Neural progenitor cell (in vitro differentiated cells): ENCODE results near the gene ZBTB46. TPM values are rescaled to one million over a fixed set of nuclear protein-coding genes. Genes with fewer than 3 reads are reported as not detected.

Experiments used
- DNase-seq: peaks from one replicate; pipeline ENCODE4 v3.0.0-alpha.2; 2016; ENCODE audit warnings: low spot score
- H2AFZ ChIP-seq: fragments of 200-600 bp; sonication (generic); replicated peaks from 2 replicates; pipeline ENCODE4 v1.6.1; 2016; ENCODE audit warnings: antibody characterized with exemption
- H3F3A ChIP-seq: fragments of 200-600 bp; sonication (generic); 2 replicates; pipeline ENCODE4 v1.6.1; 2016; ENCODE audit warnings: antibody characterized with exemption, low read depth
- H3K27ac ChIP-seq: fragments of 200-600 bp; sonication (generic); 2 replicates; pipeline ENCODE4 v1.5.1; 2016; ENCODE audit warnings: mild to moderate bottlenecking
- H3K27me3 ChIP-seq: fragments of 200-600 bp; sonication (generic); 2 replicates; pipeline ENCODE4 v1.6.1; 2016; ENCODE audit warnings: mild to moderate bottlenecking, moderate library complexity
- H3K36me3 ChIP-seq: fragments of 200-600 bp; sonication (generic); 2 replicates; pipeline ENCODE4 v1.5.1; 2016
- H3K4me1 ChIP-seq: fragments of 200-600 bp; sonication (generic); 2 replicates; pipeline ENCODE4 v1.6.1; 2016; ENCODE audit warnings: mixed run types
- H3K4me2 ChIP-seq: fragments of 200-600 bp; sonication (generic); 2 replicates; pipeline ENCODE4 v1.6.1; 2016
- H3K4me3 ChIP-seq: fragments of 200-600 bp; sonication (generic); 2 replicates; pipeline ENCODE4 v1.5.1; 2016
- H3K79me2 ChIP-seq: fragments of 200-600 bp; sonication (generic); 2 replicates; pipeline ENCODE4 v1.6.1; 2016; ENCODE audit warnings: low read depth
- H3K9ac ChIP-seq: fragments of 200-600 bp; sonication (generic); 2 replicates; pipeline ENCODE4 v1.6.1; 2016
- H3K9me3 ChIP-seq: fragments of 200-600 bp; sonication (generic); 2 replicates; pipeline ENCODE4 v1.5.1; 2016; ENCODE audit warnings: low read depth
- H4K20me1 ChIP-seq: fragments of 200-600 bp; sonication (generic); 2 replicates; pipeline ENCODE4 v1.6.1; 2016; ENCODE audit warnings: low read depth
- H3K27ac Mint-ChIP-seq: 3 replicates; pipeline ENCODE4 v1.8.0; 2021; ENCODE audit warnings: mixed read lengths
- H3K27me3 Mint-ChIP-seq: 2 replicates; pipeline ENCODE4 v1.8.0; 2022; ENCODE audit warnings: low read depth, mild to moderate bottlenecking, inconsistent platforms, moderate library complexity, mixed read lengths; ENCODE audit not compliant: insufficient read depth
- H3K36me3 Mint-ChIP-seq: 3 replicates; pipeline ENCODE4 v1.8.0; 2021; ENCODE audit warnings: mixed read lengths
- H3K4me1 Mint-ChIP-seq: 3 replicates; pipeline ENCODE4 v1.8.0; 2021; ENCODE audit warnings: mixed read lengths
- H3K4me3 Mint-ChIP-seq: 3 replicates; pipeline ENCODE4 v1.8.0; 2021; ENCODE audit warnings: mild to moderate bottlenecking, moderate library complexity, mixed read lengths
- H3K9me3 Mint-ChIP-seq: 3 replicates; pipeline ENCODE4 v1.8.0; 2020; ENCODE audit warnings: mixed read lengths
- CTCF ChIP-seq: fragments of 200-600 bp; sonication (generic); IDR thresholded peaks from 2 replicates; pipeline ENCODE4 v1.5.1; 2017; ENCODE audit warnings: antibody characterized with exemption, mild to moderate bottlenecking
- EZH2 ChIP-seq: fragments of 200-600 bp; sonication (generic); IDR thresholded peaks from 2 replicates; pipeline ENCODE4 v1.6.1; 2017; ENCODE audit warnings: antibody characterized with exemption, mild to moderate bottlenecking, moderate library complexity
- EZH2phosphoT487 ChIP-seq: fragments of 200-600 bp; sonication (generic); IDR thresholded peaks from 2 replicates; pipeline ENCODE4 v1.6.1; 2017; ENCODE audit warnings: antibody characterized with exemption
- total RNA-seq: library from RNA; depleted of rRNA; stranded (reverse); fragments of >200 nt; gene quantifications from 2 replicates; pipeline ENCODE4 v1.2.3, GENCODE V29; 2015; ENCODE audit warnings: low replicate concordance

Gene ZBTB46
- total RNA-seq, 1 donor from 2014 or later = 8.1 TPM

GRCh38 chr20:63795178-63795830, 35.8 kb downstream of the ZBTB46 start:
- H3K4me1 ChIP-seq = no peaks in the 10 kb centered on the region
- no peak overlapping the region for H3K27ac Mint-ChIP-seq

GRCh38 chr20:63794614-63795013, 36.5 kb downstream of the ZBTB46 start:
- no peaks in the 10 kb centered on the region for H3K27me3 ChIP-seq
- no peak overlapping the region for H3K4me2 ChIP-seq
- H3K4me1 ChIP-seq = no peaks in the 10 kb centered on the region
- peaks cover 2% of the 10 kb centered on the region for H3K27me3 Mint-ChIP-seq
- H4K20me1 ChIP-seq = no peaks in the 10 kb centered on the region
- no peak overlapping the region for H2AFZ ChIP-seq
- no peaks in the 10 kb centered on the region for H3K9me3 ChIP-seq
- H3K27ac ChIP-seq = no peak overlapping the region
- H3K4me1 Mint-ChIP-seq = peaks cover 11% of the 10 kb centered on the region
- no peak overlapping the region for H3K4me3 ChIP-seq
- no peaks in the 10 kb centered on the region for H3K36me3 ChIP-seq
- DNase-seq = no peak
- H3K27ac Mint-ChIP-seq = no peak overlapping the region
- H3K4me3 Mint-ChIP-seq = no peak overlapping the region
- H3F3A ChIP-seq = peaks cover 10% of the 10 kb centered on the region
- H3K9me3 Mint-ChIP-seq = no peaks in the 10 kb centered on the region
- no peaks in the 10 kb centered on the region for H3K36me3 Mint-ChIP-seq
- no peak for TF ChIP-seq EZH2phosphoT487
- no peaks in the 10 kb centered on the region for H3K79me2 ChIP-seq
- H3K9ac ChIP-seq = no peak overlapping the region

More at GRCh38 chr20:63795178-63795830, 35.8 kb downstream of the ZBTB46 start:
- H3K27me3 ChIP-seq = no peaks in the 10 kb centered on the region
- no peaks in the 10 kb centered on the region for H3K9me3 ChIP-seq
- H3K36me3 ChIP-seq = no peaks in the 10 kb centered on the region
- Mint-ChIP-seq H3K9me3 (no peaks in the 10 kb centered on the region), H3K4me3 (no peak overlapping the region), H3K36me3 (no peaks in the 10 kb centered on the region), H3K4me1 (peaks cover 11% of the 10 kb centered on the region), H3K27me3 (peaks cover 2% of the 10 kb centered on the region)
- DNase-seq = no peak
- no peak for TF ChIP-seq EZH2
- no peak for TF ChIP-seq CTCF
- TF ChIP-seq EZH2phosphoT487 = no peak
- peaks cover 10% of the 10 kb centered on the region for H3F3A ChIP-seq
- no peak overlapping the region for H3K27ac ChIP-seq
- no peak overlapping the region for H3K4me2 ChIP-seq
- no peak overlapping the region for H3K4me3 ChIP-seq
- no peaks in the 10 kb centered on the region for H3K79me2 ChIP-seq
- H4K20me1 ChIP-seq = no peaks in the 10 kb centered on the region
- H2AFZ ChIP-seq = no peak overlapping the region
- H3K9ac ChIP-seq = no peak overlapping the region

GRCh38 chr20:63792866-63793265, 38.2 kb downstream of the ZBTB46 start:
- H3K9me3 Mint-ChIP-seq = no peaks in the 10 kb centered on the region
- Histone ChIP-seq H3K4me2 (no peak overlapping the region), H4K20me1 (no peaks in the 10 kb centered on the region)

More at GRCh38 chr20:63792866-63793265, 38.2 kb downstream of the ZBTB46 start:
- TF ChIP-seq CTCF (no peak), EZH2 (no peak), EZH2phosphoT487 (no peak)
- Histone ChIP-seq H3K9me3 (no peaks in the 10 kb centered on the region), H3K79me2 (no peaks in the 10 kb centered on the region), H3F3A (peaks cover 10% of the 10 kb centered on the region), H3K4me1 (no peaks in the 10 kb centered on the region), H3K27me3 (no peaks in the 10 kb centered on the region), H3K36me3 (no peaks in the 10 kb centered on the region), H3K27ac (no peak overlapping the region), H2AFZ (no peak overlapping the region), H3K9ac (no peak overlapping the region), H3K4me3 (no peak overlapping the region)
- no peak overlapping the region for H3K27ac Mint-ChIP-seq
- no peak overlapping the region for H3K4me3 Mint-ChIP-seq
- H3K4me1 Mint-ChIP-seq = peaks cover 15% of the 10 kb centered on the region
- H3K36me3 Mint-ChIP-seq = no peaks in the 10 kb centered on the region
- DNase-seq = no peak
- H3K27me3 Mint-ChIP-seq = no peaks in the 10 kb centered on the region
